IPS DF 6.9 (cell line): ENCODE results near the gene SLC35E2B.

Source experiments
- DNase-seq: peaks from one replicate; pipeline ENCODE4 v3.0.0-alpha.2; 2013; ENCODE audit warnings: low read depth, low spot score
- H3K27ac ChIP-seq: one replicate; pipeline ENCODE4 v1.5.1; 2013; ENCODE audit warnings: low read length, control low read depth
- H3K27me3 ChIP-seq: 2 replicates; pipeline ENCODE4 v1.6.1; 2013; ENCODE audit warnings: mild to moderate bottlenecking, low read length; ENCODE audit not compliant: control insufficient read depth, insufficient read depth
- H3K36me3 ChIP-seq: 2 replicates; pipeline ENCODE4 v1.6.1; 2013; ENCODE audit warnings: low read length; ENCODE audit not compliant: control insufficient read depth, insufficient read depth
- H3K4me1 ChIP-seq: 2 replicates; pipeline ENCODE4 v1.6.1; 2013; ENCODE audit warnings: low read length; ENCODE audit not compliant: control insufficient read depth, insufficient read depth
- H3K4me3 ChIP-seq: 2 replicates; pipeline ENCODE4 v1.5.1; 2013; ENCODE audit warnings: mild to moderate bottlenecking, low read length
- H3K9me3 ChIP-seq: 2 replicates; pipeline ENCODE4 v1.6.1; 2013; ENCODE audit warnings: low read length, inconsistent platforms; ENCODE audit not compliant: control insufficient read depth, insufficient read depth
- WGBS: extraction: QIAGEN DNeasy Blood & Tissue Kit; methylation state at CpG from one replicate; pipeline ENCODE4 v1.1.7; 2013; ENCODE audit warnings: mixed read lengths, missing lambda C conversion rate; ENCODE audit not compliant: insufficient read length, insufficient coverage; 5-methylcytosine and 5-hydroxymethylcytosine counted together

Gene SLC35E2B

DNA sequence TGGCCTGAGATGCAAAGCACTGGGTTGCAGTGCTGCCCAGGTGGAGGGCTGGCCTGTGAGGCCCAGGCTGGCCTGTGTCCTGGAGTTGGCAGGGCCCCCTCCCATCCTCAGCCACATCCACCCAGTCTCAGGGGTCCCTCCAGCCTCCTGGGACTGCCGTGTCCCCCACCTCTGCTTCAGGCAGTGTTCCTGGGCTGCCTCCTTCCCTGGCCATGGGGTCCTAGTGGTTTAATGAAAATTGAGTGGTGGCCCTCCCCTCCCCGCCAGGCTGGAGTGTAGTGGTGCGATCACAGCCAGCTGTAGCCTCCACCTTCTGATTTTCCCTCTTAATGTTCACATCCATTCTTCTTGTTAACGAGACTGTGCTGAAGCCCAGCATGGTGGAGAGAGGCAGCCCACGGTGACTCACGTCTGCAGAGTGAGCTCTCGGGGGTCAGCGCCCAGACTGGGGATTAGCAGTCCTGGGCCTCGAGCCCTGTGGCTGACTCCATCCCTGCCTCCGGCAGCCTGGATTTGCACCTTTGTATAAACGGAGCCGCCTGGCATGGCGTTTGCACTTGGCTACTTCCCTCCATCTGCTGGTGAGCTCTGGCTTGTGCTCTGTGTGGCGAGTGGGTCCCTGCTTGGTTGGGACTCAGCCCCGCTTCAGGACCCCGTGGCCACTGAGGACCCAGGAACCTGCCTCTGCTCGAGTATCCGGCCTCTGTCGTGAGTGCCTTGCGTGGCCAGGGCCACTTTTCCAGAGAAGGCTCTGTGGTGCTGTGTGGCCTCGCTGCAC, 70.4 kb downstream of the SLC35E2B start:
- no peak overlapping the region for H3K4me3 ChIP-seq
- no CpG with 5 or more reads among the region's 21 CpGs for WGBS

DNA sequence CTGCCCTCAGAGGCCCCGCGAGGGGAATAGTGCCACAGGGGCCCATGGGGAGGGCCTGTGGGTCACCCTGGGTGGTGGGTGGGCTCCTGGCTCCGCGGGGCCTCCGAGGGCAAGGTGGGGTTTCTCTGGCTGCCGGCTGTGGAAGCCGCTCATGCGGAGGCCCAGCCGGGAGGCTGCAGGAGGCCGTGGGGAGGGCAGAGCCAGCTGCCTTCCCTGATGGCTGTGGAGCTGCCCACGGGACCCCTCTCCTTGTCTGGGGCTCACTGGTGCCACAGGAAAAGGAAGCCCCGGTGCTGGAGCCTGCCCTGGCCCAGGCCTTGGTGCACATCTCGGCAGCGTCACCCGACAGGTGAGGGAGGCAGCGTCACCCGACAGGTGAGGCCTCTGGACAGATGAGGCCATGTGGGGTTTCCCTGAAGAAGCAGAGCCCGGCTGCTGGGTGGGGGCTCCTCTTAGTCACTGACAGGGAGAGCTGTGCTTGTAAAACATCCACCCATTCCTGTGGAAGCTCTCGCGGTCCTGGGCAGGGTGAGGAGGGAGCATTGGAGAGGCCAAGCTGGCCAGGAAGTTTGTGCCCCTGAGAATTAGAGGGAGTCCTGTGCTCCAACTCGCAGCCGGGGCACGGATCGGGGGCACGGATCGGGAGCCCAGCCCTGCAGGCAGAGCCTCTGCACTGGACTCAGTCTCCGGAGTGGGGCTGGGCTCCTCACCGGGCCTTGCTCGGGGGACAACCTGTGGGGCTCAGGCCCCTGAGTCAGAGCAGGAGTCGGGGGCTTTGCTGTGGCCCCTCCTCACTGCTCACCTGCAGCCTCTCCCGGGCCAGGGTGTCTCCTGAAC, 71.2 kb downstream of the SLC35E2B start:
- no peak for DNase-seq
- no peak overlapping the region for H3K4me3 ChIP-seq
- no peak overlapping the region for H3K27ac ChIP-seq
- peaks cover 5% of the 10 kb centered on the region; the same call in 1 of the 2 replicates for H3K4me1 ChIP-seq
- H3K27me3 ChIP-seq: no peaks in the 10 kb centered on the region
- H3K36me3 ChIP-seq: no peaks in the 10 kb centered on the region
- no CpG with 5 or more reads among the region's 31 CpGs for WGBS
- no peaks in the 10 kb centered on the region for H3K9me3 ChIP-seq

More for the DNA sequence above, 70.4 kb downstream of the SLC35E2B start:
- no peaks in the 10 kb centered on the region for H3K36me3 ChIP-seq
- no peaks in the 10 kb centered on the region for H3K27me3 ChIP-seq
- H3K27ac ChIP-seq: no peak overlapping the region
- H3K4me1 ChIP-seq: peaks cover 2% of the 10 kb centered on the region; the same call in 1 of the 2 replicates
- no peak for DNase-seq
- no peaks in the 10 kb centered on the region for H3K9me3 ChIP-seq

DNA sequence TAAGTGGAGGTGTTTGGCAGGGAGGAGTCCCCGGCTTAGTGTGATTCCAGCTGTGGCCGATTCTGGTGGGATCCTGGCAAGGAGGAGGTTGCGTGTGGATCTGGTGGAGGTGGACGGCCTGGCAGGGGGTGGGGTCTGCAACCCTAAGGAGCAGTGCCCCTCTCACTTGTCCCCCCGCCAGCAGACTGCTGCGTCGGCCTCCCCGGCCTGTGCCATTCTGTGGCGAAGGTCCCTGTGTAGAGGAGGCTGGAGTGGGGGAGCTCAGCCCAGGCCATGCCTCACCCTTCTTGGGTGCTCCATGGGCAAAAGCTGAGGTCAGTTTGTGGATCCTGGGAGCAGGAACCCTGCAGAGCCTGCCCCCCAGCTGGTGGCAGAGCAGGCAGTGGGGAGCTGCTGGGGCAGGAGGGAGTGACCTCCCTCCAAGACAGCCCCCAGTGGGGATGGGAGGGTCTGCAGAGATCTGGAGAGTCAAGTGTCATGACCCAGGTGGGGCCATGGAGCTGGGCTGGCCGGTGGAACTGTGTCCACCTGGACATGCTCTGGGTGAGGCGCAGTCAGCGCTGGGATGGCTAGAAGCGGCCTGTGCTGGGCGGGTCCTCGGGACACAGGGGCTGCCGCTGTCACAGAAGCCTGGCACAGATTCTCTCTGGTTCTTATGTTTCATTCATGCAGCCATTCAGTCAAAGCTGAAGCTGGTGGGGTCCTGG, 72.0 kb downstream of the SLC35E2B start:
- WGBS: no CpG with 5 or more reads among the region's 16 CpGs
- H3K27me3 ChIP-seq: no peaks in the 10 kb centered on the region
- H3K9me3 ChIP-seq: no peaks in the 10 kb centered on the region
- peaks cover 4% of the 10 kb centered on the region; the same call in 1 of the 2 replicates for H3K4me1 ChIP-seq
- no peaks in the 10 kb centered on the region for H3K36me3 ChIP-seq
- H3K27ac ChIP-seq: no peak overlapping the region
- DNase-seq: no peak
- no peak overlapping the region for H3K4me3 ChIP-seq

DNA sequence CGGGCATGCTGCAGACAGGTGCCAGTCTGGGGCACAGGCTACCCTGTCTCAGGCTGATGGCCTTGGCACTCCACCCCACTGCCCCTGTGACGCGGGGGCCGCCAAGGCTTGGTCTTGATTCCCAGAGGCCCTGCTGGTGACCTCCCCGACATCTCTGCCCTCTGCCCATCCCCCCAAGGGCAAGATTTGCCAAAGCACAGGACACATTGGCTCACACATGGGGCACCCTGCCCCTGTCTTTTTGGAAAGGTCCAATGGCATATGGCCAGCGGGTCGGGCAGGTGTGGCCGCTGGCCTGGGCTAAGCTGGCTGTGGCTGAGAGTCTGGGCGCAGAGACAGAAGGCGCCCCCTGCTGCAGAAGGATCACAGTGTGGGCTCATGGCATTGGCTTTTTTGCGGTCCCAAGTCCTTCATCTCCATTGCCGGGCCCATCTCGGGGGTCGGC, 72.7 kb downstream of the SLC35E2B start:
- no peaks in the 10 kb centered on the region for H3K9me3 ChIP-seq
- 0 out of 2 replicates have a peak, but pooled peaks cover 3% of the 10 kb centered on the region for H3K4me1 ChIP-seq
- WGBS: no CpG with 5 or more reads among the region's 14 CpGs
- DNase-seq: no peak
- H3K27ac ChIP-seq: no peak overlapping the region
- H3K27me3 ChIP-seq: no peaks in the 10 kb centered on the region
- no peak overlapping the region for H3K4me3 ChIP-seq
- no peaks in the 10 kb centered on the region for H3K36me3 ChIP-seq

DNA sequence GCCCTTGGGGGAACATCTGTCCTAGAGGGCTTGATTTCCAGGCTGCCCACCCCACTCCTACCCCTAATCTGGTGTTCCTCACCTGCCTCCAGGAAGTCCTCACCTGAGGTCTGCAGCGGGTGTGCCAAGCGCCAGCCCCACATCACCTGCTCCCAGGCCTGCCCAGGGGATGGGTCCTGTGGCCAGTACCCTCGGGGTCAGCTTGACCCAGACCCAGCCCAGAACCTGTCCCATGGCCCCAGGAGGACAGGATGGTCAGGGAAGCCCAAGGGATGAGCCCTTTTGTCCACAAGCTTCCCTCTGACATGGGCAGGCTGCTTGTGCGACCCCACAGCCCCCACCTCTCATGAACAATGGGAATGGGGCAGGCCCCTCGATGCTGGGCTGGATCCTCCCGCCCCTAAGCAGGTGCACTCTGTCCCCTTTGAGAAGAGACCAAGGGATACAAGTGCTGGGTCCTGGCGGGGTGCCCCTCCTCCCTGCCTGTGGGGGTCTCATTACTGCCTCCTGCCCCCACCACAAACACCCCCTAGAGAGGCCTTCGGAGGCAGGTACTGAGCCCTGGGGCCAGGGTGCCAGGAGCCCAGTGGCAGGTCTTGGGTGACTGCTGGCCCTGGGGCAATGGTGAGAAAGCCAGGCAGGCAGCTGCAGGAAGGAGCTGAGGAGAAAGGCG, 74.1 kb downstream of the SLC35E2B start:
- H3K27ac ChIP-seq: no peak overlapping the region
- H3K4me3 ChIP-seq: no peak overlapping the region
- 0 out of 2 replicates have a peak, but pooled peaks cover 3% of the 10 kb centered on the region for H3K4me1 ChIP-seq
- no peaks in the 10 kb centered on the region for H3K9me3 ChIP-seq
- no peaks in the 10 kb centered on the region for H3K36me3 ChIP-seq
- H3K27me3 ChIP-seq: no peaks in the 10 kb centered on the region
- DNase-seq: no peak
- WGBS: no CpG with 5 or more reads among the region's 9 CpGs

DNA sequence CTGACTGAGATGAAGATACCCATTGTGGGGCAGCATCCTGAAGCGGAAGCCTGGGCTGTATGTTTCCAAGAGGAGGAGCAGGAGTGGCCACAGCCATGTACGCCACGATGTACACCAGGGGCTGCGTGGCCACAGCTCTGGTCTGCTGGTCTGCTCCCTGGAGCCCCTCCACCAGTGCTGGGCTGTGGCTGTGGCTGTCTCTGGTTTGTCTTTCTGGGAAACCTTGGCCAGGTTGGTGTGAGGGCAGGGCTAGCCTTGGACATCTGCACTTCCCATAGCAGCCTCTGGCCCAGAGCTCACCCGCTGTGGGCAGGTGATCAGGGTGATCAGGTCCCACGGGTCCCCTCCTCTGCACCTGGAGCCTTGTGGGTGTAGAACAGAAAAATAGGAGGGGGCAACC, 74.7 kb downstream of the SLC35E2B start:
- DNase-seq: no peak
- no peak overlapping the region for H3K27ac ChIP-seq
- no peaks in the 10 kb centered on the region for H3K9me3 ChIP-seq
- no peaks in the 10 kb centered on the region for H3K27me3 ChIP-seq
- no peaks in the 10 kb centered on the region for H3K36me3 ChIP-seq
- 0 out of 2 replicates have a peak, but pooled peaks cover 3% of the 10 kb centered on the region for H3K4me1 ChIP-seq
- WGBS: no CpG with 5 or more reads among the region's 6 CpGs
- no peak overlapping the region for H3K4me3 ChIP-seq

DNA sequence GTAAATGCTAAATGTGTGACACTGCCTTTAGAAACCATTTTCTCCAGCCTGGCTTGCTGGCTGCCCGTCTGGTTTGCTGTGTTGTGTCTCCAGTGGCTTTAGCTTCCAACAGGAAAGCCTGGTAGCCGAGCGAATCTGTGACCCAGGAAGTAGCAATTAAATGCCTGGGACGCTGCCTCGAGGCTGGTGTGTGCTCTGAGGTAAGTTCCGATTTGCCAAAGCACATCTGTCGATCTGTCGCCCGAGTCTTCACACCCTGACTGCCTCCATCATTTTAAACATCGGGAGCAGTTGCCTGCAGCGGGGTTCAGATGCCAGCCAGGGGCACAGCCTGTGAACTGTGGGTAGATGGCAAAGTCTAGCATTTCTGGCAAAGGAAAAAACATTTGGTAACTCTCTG, 75.1 kb downstream of the SLC35E2B start:
- no peak overlapping the region for H3K27ac ChIP-seq
- H3K4me1 ChIP-seq: 0 out of 2 replicates have a peak, but pooled peaks cover 3% of the 10 kb centered on the region
- DNase-seq: no peak
- no peaks in the 10 kb centered on the region for H3K36me3 ChIP-seq
- H3K4me3 ChIP-seq: no peak overlapping the region
- no CpG with 5 or more reads among the region's 11 CpGs for WGBS
- no peaks in the 10 kb centered on the region for H3K9me3 ChIP-seq
- no peaks in the 10 kb centered on the region for H3K27me3 ChIP-seq

DNA sequence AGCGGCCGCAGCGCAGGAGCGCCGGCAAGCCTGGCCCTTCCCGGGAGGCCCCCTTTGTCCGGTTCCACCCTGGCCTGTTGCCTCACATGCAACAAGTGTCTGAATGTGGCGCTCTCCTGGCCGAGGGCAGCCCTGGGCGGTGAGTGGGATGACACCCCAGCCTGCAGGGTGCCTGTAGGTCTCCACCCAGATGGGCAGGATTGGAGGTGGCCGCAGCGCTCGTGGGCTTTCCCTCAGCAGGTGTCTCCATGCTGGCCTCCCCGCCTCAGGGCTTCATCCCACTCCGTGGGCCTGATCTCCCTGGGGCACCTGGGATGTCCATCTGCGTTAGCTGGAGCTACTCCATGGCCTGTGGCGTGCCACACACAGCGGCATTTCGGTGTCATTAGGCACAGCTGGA, 75.8 kb downstream of the SLC35E2B start:
- H3K36me3 ChIP-seq: no peaks in the 10 kb centered on the region
- H3K27ac ChIP-seq: no peak overlapping the region
- H3K27me3 ChIP-seq: no peaks in the 10 kb centered on the region
- H3K9me3 ChIP-seq: no peaks in the 10 kb centered on the region
- 0 out of 2 replicates have a peak, but pooled peaks cover 3% of the 10 kb centered on the region for H3K4me1 ChIP-seq
- WGBS: no CpG with 5 or more reads among the region's 19 CpGs
- no peak for DNase-seq
- no peak overlapping the region for H3K4me3 ChIP-seq

DNA sequence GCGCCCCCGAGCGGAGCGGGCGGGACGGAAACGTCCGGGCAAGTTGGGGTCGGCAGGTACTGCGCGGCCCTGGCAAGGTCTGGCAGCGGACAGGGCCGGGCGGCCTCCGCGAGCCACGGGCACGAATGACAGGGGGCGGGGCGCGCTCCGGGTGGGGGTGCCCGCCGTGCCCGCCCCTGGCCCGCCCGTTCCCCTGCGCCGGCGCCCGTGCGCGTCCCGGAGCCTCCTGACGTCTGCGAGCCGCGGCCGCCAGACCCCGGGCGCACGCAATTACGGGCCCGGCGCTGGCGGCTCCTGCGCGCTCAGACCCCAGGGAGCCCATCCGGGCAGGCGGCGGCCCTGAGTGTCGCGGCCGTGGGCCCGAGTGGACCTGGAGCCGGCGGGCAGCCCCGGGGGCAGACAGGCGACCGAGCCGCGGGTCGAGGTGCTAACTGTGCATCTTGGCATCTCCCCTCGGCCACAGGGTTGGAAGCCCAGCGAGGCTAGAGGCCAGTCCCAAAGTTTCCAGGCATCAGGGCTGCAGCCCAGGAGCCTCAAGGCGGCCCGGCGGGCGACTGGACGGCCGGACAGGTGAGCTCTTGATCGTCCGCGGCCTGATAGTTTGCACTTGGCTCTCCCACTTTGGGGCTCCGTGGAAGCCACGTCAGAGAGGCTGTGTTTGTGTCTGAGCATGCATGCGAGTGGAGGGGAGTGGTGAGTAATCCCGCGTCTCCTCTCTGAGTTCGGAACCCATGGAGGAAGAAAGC, 76.4 kb downstream of the SLC35E2B start:
- WGBS: no CpG with 5 or more reads among the region's 80 CpGs
- Histone ChIP-seq H3K36me3 (no peaks in the 10 kb centered on the region), H3K27ac (no peak overlapping the region), H3K4me3 (peak overlapping the region; percentile 82), H3K27me3 (no peaks in the 10 kb centered on the region), H3K9me3 (no peaks in the 10 kb centered on the region), H3K4me1 (0 out of 2 replicates have a peak, but pooled peaks cover 3% of the 10 kb centered on the region)
- DNase-seq: no peak
